ENCODE data around the gene COX19.

COX19 gene

GRCh38 chr7:968205-969105 is 6.9 kb downstream of the COX19 start:
- no peak for DNase-seq (ENCODE audit: low spot score)
- H3K27ac ChIP-seq = no peak overlapping the region
- no peak overlapping the region for H3K4me3 ChIP-seq
- TF ChIP-seq CTCF (IDR thresholded peaks at IDR 0.05) = no peak

- H3K4me3 ChIP-seq = no peak overlapping the region
- DNase-seq (ENCODE audit: low spot score) = no peak
- H3K27ac ChIP-seq = no peak overlapping the region
- no peak for TF ChIP-seq CTCF (IDR thresholded peaks at IDR 0.05)
Observed at GRCh38 chr7:967361-968082, 7.8 kb downstream of the COX19 start.

GRCh38 chr7:966291-967069 is 8.9 kb downstream of the COX19 start:
- no peak for TF ChIP-seq CTCF (IDR thresholded peaks at IDR 0.05)
- no peak overlapping the region for H3K4me3 ChIP-seq
- DNase-seq (ENCODE audit: low spot score) = no peak
- H3K27ac ChIP-seq = peak overlapping the region; percentile 28 to 34

- H3K4me3 ChIP-seq = peak overlapping the region; percentile 42
- DNase-seq (ENCODE audit: low spot score) = no peak
- no peak for TF ChIP-seq CTCF (IDR thresholded peaks at IDR 0.05)
- peak overlapping the region; percentile 79 to 85 for H3K27ac ChIP-seq
Observed at GRCh38 chr7:964401-965231, 10.7 kb downstream of the COX19 start.

GRCh38 chr7:963236-964078 is 11.9 kb downstream of the COX19 start:
- H3K4me3 ChIP-seq = no peak overlapping the region
- DNase-seq (ENCODE audit: low spot score) = no peak
- TF ChIP-seq CTCF (IDR thresholded peaks at IDR 0.05) = no peak
- H3K27ac ChIP-seq = peak overlapping the region in 1 of 2 donors; percentile 85

Data from coronary artery (tissue), 2 donors.